Measurements from ENCODE around the gene SMOC2.

Gene SMOC2

GRCh38 chr6:168574075-168574698 lies 133.2 kb downstream of the SMOC2 start:
- no peak for DNase-seq (ENCODE audit: low read depth)

- no peak for DNase-seq (ENCODE audit: low read depth)
These were observed 133.8 kb downstream of the SMOC2 start for GRCh38 chr6:168574699-168575195.

DNA sequence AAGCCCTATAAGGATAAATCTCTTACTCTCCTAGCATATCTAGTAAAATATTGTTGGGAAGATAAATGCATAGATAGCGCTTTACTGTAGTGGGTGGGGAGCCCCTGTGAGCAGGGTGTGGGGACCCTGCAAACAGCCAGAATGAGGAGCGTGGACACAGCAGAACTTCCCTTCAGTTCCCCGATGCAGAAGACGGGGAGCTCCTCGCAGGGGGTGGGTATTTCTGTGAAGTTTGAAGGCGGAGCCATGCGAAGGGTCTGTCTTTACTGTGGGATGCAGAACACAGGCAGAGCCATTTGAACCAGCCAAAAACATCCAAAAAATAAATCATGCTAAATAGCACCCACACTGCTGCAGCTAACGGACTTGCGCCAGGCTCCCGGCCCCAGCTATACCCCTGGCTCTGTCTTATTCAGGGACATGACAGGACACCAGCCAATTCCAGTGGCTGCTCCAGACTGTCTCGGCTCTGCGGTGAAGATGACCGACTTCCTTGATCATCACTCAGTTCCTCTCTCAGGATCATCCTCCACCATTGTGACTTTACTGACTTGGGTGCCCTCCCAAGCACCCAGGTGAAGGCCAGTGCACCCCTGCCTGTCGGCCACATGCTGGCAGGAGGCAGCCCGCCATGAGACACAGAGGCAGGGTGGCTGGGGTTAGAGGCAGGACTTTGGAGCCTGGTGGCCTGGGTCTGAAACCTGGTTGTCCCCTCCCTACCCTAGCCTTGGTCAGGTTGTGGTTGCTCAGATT lies 134.5 kb downstream of the SMOC2 start:
- DNase-seq (ENCODE audit: low read depth): no peak

DNA sequence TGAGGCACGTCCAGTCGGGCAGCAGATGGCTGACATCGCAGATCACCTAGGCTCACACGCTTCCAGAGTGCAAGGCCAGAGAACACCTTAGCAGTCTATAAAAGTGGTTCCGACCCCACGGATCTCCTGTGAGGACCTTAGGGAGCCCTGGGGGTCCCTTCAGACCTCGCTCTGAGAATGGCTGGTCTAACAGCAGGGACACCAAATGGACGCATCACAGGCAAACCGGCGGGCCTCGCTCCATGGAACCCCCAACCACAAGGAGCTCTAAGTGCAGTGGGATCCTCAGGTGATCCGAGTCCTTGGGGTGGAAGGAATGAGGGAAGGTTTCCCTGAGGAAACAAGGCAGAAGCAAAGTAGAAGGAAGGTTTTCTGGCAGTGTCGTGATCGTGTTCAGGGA lies 135.4 kb downstream of the SMOC2 start:
- no peak for DNase-seq (ENCODE audit: low read depth)

DNA sequence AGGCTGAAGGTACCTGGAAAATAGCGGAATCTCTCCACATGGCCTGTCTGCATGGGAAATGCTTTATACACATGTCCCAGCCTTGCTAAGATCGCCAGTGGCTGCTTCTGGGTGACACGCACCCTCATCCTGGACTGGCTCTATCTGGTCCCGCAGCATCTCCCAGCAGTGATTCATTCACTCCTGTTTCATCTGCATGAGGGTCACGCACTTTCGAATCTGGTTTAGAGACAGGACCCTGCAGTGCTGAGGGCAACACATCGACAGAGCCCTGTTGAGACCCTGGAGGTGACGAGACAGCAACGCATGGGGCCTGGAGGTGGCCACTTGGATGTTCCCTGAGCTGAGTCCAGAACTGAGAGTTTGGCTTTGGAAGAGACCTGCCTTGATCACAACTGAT lies 136.5 kb downstream of the SMOC2 start:
- no peak for DNase-seq (ENCODE audit: low read depth)

- no peak for DNase-seq (ENCODE audit: low read depth)
These were observed 137.1 kb downstream of the SMOC2 start for GRCh38 chr6:168578036-168578435.

DNA sequence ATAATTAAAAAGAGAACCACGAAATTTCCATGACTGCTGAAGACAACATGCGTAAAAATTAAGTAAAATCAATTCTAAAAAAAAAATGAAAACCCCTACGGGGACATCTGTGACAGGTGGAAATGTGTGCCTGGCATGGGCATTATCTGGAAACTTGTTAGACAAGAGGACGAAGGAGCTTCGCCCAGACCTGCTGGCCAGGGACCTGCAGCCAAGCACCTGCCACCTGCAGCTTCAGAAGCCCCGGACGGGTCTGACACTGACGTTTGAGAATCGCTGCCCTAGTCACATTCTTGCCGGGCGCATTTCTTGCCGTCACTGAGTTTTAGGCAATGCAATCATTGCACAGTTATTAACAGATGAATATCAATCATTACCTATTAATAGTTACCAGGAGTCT lies 140.3 kb downstream of the SMOC2 start:
- no peak for DNase-seq (ENCODE audit: low read depth)

DNA sequence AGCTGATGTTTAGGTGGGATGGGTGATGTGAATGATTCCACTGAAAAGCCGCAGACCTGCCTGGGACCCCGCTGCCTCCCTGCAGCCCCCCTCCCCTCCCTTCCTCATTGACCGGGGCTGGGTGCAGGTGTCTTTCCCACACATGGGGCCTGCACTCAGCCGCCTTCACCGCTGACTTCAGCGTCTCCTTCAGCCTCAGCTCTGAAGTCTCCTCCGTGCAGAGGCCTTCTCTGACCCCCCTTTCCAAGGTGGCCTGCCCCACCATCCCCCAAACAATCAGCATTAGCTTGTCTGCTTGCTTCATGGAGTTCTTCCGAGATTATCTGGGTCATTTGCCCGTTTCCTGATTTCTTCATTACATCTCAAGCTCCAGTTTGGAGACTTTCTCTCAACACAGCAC lies 140.7 kb downstream of the SMOC2 start:
- no peak for DNase-seq (ENCODE audit: low read depth)

GRCh38 chr6:168582571-168582981 lies 141.6 kb downstream of the SMOC2 start:
- no peak for DNase-seq (ENCODE audit: low read depth)

DNA sequence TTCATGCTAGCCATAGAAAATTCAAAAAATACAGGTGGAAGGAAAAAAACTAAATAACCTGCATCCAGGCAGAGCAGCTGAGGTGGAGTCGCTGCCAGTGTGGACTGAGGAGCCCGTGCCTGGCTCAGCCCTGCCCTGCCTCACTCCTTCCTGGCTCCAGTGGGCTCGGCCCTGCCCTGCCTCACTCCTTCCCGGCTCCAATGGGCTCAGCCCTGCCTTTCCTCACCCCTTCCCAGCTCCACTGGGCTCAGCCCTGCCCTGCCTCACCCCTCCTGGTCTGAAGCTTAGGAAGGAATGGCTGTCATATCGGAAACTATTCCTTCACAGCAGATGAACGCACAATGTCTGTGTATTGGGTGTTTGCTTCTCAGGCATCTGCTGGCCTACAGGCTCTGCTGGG lies 142.1 kb downstream of the SMOC2 start:
- no peak for DNase-seq (ENCODE audit: low read depth)

GRCh38 chr6:168583821-168584220 lies 142.8 kb downstream of the SMOC2 start:
- DNase-seq (ENCODE audit: low read depth): no peak

DNA sequence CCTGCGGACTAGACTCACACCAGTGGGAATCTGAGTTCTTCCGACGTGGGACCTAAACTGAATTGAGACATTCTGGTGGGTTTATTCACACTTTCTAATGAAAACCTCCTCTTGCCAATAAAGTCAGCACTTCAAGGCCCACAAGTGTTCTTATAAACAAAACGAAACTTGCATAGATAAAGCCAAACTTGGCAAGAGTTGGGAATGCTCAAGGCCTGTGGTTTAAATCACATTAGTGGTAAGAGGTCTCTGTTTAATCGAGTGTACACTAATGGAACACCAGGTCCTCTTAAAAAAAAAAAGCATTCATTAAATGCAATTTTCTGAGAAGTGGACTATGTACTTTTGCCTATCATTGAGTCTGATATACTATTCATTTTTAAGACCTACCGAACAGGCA lies 143.3 kb downstream of the SMOC2 start:
- DNase-seq (ENCODE audit: low read depth): no peak

DNA sequence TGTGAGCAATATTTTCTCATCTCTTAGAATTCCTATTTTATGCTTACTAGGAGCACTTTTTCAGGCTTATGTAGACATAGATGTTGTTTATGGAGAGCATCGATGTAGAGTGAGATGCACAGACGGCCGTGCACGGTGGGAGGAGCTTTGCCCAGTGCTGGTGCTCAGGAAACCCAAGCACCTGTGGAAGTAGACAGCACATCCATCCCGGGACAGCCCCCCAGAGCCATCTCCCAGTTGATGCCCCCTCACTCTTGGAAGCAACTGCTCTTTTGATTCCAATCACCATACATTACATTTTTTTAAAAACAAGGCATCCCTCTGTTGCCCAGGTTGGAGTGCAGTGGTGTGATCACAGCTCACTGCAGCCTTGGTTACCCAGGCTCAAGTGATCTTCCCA lies 143.7 kb downstream of the SMOC2 start:
- no peak for DNase-seq (ENCODE audit: low read depth)

DNA sequence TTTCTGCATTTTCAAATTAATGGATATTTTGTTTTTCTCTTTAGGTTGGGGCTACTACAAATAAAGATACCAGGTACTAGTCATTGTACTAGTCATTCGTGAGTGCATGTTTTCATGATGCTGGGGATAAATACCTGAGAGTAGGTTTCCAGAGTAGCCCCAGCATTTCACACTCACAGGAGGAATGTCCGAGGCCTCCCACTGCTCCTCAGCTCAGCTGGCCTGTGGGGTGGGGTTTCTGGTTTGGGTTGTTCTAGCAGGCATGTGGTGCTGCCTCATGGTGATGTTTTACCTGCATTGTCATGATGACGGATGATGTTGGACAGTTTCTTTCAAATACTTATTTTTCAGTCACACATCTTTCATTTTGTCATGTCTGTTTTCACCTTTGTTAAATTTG lies 144.5 kb downstream of the SMOC2 start:
- no peak for DNase-seq (ENCODE audit: low read depth)

GRCh38 chr6:168589275-168589674 lies 148.3 kb downstream of the SMOC2 start:
- DNase-seq (ENCODE audit: low read depth): no peak

DNA sequence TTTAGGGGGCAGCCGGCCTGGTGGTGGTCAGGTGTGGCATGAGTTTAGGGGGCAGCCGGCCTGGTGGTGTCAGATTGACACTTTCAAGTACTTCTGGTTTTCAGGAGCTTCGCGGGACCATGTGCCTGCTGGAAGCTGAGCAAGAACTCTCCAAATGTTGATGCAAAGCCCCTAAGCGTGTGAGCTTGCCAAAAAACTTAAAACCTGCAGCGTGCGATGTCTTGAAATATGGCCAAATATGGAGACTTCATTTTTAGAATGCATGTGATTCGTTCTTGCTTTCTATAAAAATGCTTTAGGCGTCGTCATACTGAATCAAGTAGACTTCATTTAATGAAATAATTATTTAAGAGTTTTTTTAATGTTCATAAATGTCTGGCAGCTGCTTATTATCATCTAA lies 149.4 kb downstream of the SMOC2 start:
- no peak for DNase-seq (ENCODE audit: low read depth)

- no peak for DNase-seq (ENCODE audit: low read depth)
These were observed 155.4 kb downstream of the SMOC2 start for GRCh38 chr6:168596344-168596743.

DNA sequence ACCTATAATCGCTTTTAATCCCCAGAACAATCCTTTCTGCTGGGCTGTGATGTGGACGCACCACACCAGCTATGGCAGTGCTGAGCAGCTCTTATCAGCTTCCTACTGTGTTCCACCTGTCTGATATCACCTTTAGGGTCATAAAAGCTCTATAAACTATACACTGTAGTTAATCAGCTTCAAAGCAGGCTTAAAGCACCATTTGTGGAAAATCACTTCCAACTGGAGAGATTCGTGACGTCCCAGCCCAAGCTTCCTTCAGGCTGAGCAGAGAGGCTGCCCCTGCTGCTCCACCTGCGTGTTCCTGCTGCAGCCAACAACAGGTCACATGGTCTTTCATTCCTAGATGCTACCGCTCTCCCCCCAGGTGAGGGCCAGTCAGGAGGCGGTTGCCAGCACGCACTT lies 156.5 kb downstream of the SMOC2 start:
- no peak for DNase-seq (ENCODE audit: low read depth)

GRCh38 chr6:168598251-168599117 lies 157.5 kb downstream of the SMOC2 start:
- DNase-seq (ENCODE audit: low read depth): no peak

DNA sequence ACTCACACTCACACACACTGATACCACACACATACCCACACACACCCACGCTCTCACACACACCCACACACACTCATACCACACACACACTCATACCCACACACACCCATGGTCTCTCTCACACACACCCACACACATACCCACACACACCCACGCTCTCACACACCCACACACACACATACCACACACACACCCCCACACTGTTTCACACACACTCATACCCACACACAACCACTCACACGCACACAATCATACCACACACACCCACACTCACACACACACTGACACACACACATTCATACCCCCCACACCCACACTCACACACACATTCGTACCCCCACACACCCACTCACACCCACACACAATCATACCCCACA lies 158.1 kb downstream of the SMOC2 start:
- DNase-seq (ENCODE audit: low read depth): no peak

- DNase-seq (ENCODE audit: low read depth): no peak
These were observed 158.9 kb downstream of the SMOC2 start for GRCh38 chr6:168599769-168600330.

DNA sequence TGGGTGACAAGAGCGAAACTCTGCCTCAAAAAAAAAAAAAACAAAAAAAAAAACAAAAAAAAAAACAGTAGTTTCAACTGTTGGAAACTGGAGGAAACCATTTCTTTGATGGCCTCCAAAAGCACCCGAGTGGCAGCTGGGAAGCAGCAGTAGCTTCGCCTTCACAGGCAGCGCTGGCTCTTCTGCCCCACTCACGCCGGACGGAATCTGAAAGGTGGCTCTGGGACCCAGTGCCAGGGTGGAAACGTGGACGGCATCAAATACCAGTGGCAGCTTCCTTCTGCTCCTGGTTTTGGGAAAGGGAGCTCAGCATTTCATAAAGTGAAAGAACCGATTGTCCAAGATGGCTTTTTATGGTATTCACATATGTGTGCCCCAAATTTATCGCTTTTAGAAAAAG lies 159.4 kb downstream of the SMOC2 start:
- no peak for DNase-seq (ENCODE audit: low read depth)

- no peak for DNase-seq (ENCODE audit: low read depth)
These were observed 160.1 kb downstream of the SMOC2 start for GRCh38 chr6:168601111-168601510.

All from stimulated activated CD8-positive, alpha-beta memory T cell treated with anti-CD3 and anti-CD28 coated beads, Interleukin-4, amount 100 ng/mL, for 24 hours (primary cell).